ENCODE results near the gene TSEN34.
"Not testable (repeated sequence)": the region's sequence is repeated elsewhere in the genome, so short reads cannot be mapped to it uniquely, and the experiment has no call there.

TSEN34 gene

DNA sequence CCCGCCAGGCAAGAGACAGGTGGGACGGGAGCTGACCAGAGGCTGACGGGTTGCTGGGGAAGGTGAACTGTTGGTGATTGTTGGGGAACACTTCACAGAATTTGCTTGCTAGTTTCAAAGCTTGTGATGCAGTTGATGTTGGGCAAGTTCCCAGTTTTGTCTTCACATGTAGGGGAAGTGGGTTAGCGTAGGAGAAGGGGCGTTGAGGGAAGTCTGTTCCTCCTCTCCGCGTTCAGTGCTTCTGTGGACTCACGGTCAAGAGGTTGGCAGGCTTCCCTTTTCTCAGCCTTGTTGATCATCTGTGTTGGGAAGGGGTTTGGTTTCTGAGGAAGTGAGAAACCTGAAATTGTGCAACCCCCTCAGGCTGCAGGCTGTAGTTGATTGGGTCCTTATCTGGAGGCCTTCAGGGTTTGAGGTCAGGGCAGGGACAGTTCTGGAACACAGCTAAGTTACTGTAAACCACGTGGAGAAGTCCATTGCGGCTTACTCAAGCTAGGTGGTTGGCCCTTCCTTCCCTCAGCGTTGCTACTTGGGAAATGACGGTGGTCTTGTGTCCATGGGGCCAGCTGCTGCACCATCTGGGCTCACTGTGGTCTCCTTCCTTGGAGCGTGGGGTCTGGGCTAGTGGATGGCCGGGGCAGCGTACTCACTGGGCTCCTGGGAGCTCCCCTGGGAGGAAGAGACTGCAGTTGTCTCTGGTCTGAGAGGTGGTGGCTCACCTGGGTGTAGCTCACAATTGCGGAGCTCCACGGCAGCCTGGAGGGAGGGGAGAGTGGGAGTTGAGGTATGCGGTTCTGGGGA, 17.1 kb downstream of the TSEN34 start:
- in situ Hi-C loops (cut with HindIII; ENCODE audit: low sequenced_read_pairs) = no loop called here

DNA sequence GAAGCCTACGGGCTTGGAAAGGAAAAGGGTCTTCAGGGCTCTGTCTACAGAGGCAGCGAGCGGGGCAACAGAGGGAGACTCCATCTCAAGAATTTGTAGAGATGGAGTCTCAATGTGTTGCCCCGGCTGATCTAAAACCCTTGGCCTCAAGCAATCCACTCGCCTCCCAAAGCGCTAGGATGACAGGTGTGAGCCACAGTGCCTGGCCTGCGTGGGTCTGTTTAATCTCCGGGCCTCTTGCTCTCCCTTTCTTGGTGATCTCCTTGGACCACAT, 17.6 kb downstream of the TSEN34 start:
- in situ Hi-C loops (cut with HindIII; ENCODE audit: low sequenced_read_pairs) = no loop called here

DNA sequence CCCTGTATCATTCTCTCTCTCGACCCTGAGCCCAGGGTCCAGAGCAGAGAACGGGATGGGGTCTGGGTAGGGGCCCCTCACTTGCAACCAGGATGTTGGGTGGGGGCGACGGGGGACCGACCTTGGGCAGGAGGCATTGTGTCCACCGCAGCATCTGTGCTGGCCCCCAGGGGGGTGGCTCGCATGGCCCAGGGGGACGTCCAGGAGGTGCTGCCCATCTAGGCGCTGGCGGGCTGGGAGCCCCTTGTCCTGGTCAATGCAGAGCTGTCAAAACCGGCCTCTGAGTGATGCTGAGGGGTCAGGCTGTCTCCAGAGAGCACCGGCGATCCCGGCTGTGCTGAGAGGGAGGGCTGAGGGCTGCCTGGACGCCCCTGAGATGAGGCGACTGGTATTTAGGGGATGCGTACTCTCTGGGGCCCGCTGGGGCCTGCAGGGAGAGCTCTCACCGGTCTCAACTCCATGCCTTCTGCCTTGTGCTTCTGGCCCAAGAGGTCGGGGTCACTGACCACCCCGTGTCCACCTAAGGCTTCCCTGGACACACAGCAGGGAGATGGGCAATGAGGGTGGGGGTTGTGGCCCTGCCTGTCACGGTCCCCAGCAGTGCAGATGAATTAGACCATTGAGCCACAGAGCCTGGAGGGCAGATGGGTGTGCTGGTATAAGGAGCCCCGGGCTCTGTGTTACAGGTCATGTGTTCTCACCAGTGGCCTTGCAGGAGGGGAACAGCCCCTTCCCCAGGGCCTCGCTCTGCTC, 18.1 kb downstream of the TSEN34 start:
- in situ Hi-C loops (cut with HindIII; ENCODE audit: low sequenced_read_pairs) = no loop called here

DNA sequence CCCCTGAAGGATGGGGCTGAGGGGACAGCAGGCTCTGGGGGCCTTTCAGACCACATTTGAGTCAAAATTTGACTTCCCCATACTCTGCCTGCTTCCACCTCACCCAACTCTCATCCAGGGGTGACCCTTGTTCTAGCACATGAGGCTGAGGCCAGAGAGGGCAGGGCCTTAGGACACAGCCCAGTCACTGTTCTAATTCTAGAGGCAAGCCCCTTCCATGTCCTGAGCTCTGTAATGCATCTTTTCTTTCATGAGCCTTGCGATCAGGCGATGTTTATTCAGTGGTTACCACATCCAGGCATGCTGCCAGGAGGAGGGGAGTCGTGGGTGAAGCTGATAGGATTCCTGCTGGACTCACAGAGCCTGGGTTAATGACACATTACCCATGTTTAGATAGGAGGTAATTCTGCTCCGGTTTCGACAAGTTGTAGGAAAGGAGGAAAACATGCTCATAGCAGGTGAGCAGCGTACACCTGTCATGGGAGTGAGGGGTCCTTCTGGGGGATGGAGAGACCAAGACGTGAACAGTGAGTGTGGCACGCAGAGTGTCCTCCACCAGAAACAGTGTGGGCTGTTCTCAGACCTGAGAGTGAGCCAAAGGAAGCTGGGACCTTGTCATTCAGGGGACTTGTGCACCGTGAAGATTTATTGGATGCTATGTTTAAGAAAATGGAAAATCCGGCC, 18.8 kb downstream of the TSEN34 start:
- in situ Hi-C loops (cut with HindIII; ENCODE audit: low sequenced_read_pairs) = no loop called here

DNA sequence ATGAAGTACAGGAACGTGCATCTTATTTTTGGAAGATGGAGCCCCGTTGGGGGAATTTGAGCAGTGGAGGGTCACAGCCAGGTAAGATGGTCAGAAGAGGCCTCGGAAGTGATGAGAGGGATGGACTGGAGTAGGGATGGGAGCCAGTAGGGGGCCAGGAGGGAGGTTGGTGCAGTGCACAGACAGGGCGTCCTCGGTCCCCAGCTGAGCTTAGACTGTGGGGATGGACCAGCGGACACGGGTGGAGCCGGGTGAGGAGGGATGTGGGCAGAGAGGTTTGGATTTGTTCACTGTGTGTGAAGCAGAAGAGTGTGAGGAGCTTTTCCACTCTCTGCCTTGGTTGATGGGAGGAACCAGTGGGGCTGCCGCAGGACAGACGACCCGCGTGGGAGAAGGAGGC, 20.1 kb downstream of the TSEN34 start:
- in situ Hi-C loops (cut with HindIII; ENCODE audit: low sequenced_read_pairs) = no loop called here

DNA sequence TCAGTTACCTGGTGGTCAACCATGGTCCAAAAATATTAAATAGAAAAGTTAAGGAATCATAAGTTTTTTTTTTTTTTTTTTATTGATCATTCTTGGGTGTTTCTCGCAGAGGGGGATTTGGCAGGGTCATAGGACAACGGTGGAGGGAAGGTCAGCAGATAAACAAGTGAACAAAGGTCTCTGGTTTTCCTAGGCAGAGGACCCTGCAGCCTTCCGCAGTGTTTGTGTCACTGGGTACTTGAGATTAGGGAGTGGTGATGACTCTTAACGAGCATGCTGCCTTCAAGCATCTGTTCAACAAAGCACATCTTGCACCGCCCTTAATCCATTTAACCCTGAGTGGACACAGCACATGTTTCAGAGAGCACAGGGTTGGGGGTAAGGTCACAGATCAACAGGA, 23.1 kb downstream of the TSEN34 start:
- in situ Hi-C loops (cut with HindIII; ENCODE audit: low sequenced_read_pairs) = not testable (repeated sequence)

DNA sequence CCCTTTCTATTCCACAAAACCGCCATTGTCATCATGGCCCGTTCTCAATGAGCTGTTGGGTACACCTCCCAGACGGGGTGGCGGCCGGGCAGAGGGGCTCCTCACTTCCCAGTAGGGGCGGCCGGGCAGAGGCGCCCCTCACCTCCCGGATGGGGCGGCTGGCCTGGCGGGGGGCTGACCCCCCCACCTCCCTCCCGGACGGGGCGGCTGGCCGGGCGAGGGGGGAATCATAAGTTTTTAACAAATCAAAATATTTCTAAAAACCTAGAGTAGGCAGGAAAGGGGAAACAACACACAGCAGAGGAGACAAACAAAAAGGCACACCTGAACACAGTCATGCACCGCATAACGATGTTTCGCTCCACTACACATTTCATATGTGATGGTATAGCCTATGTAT, 23.6 kb downstream of the TSEN34 start:
- in situ Hi-C loops (cut with HindIII; ENCODE audit: low sequenced_read_pairs) = not testable (repeated sequence)

DNA sequence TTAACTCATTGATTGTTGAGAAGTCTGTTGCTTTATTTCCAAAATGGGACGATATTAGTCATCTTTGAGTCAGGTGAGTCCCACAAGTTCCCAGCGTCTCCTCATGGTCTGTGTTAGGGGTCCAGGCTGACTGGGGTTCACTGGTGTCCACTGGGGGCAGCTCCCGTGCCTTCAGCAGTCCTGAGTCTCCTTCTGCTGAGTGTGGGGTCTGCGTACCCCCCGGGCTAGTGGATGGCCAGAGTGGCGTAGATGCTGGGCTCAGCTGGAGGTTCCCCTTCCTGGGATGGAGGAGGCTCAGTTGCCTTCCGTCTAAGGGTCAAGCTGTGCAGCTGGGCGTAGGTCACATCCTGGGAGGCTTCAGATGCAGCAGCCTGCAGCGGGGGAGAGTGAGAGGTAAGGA, 25.8 kb downstream of the TSEN34 start:
- in situ Hi-C loops (cut with HindIII; ENCODE audit: low sequenced_read_pairs) = no loop called here

DNA sequence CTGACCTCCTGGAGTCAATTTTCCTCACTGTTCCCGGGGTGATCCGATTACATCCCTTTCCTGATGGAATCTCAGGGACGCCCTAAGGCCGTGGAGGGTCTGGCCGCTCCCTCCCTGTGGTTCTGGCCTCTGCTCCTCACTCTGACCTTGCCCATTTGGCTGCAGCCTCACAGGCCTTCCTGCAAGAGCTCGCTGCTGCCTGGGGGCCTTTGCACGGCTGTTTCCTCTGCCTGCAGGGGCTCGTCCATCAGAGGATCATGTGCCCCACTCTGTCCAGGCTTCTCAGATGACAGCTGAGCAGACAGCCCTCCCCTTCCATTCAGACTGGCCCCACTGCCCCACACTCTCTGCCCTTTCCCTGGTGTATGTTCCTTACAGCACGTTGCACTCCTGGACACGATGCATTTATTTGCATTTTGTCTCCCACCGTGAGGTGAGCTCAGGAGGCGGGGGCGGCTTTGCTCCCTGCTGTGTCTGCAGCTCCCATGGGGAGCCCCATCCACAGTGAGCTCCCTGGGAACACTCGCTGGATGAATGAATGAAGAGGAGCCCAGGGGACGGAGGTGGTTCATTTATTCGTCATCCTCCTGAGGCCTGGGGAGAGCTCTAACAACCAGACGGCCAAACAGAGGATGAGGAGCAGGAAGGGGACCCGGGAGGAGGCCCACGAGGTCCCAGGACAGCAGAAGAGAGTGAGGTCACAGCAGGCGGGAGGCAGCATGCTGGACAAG, 26.6 kb downstream of the TSEN34 start:
- in situ Hi-C loops (cut with HindIII; ENCODE audit: low sequenced_read_pairs) = not testable (repeated sequence)

DNA sequence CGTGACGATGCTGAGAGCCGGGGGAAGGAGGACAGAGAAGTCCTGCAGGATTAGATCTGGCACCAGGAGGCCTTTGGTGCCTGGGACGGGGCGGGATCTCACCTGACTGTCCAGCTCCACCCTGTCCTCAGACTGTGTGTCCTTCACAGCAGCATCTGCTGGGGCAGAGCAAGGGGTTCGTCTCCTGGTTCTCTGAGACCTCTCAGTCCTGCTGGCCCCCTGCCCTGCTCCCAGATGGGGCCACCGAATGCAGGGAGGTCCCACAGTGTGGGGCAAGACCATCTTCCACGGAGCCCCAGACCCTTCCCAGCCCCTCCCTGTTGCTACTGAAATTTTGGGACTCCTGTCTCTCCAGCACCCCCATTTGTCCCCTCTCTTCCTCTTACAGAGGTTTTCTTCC, 27.2 kb downstream of the TSEN34 start:
- in situ Hi-C loops (cut with HindIII; ENCODE audit: low sequenced_read_pairs) = no loop called here

DNA sequence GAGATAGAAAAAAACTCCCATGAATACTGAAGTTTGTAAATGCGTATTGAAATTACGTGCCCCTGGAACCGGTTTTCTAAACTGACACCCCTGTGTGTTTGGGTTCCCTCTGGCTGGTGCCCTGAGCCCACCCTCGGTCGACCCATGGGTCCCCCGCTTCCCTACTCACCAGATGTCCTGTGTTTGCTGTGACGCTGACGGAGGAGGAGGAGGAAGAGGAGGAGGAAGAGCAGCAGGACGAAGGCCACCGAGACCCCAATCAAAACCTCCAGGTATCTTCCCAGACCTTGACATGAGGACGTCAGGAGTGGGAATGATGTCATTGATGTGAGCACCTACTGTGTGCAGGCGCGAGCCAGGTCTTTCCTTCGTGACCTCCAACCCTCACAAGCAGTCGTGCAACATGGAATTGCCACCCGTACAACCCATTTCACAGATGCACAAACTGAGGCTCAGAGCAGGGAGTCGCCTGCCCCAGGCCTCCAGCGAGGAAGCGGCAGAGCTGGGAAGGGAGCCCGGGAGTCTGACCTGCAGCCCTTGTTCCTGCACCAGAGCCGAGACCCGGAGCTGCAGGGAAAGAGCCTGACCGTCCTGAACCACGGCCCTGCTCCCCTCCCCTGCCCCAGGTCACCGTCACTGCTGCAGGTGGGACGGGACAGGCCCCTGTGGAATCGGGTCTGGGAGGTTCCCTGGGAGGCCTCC, 28.0 kb downstream of the TSEN34 start:
- in situ Hi-C loops (cut with HindIII; ENCODE audit: low sequenced_read_pairs) = no loop called here

DNA sequence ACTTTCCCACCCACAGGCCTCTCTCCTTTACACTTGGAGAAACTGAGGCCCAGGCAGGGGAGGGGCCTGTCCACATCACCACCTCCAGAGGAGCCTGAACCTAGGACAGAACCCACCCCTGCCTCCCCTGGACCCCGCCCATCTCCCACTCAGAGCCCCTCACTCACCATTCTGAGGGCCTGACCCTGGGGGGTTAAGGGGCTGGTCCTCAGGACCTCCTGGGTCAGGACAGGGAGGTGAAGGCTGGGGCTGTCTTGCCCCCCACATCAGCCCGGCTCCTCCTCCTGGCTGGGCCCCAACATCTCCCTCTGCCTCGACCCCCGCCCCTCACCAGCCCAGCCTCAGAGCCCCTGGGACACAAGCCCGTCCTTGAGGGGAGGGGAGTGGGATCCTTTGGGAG, 28.6 kb downstream of the TSEN34 start:
- in situ Hi-C loops (cut with HindIII; ENCODE audit: low sequenced_read_pairs) = not testable (repeated sequence)

DNA sequence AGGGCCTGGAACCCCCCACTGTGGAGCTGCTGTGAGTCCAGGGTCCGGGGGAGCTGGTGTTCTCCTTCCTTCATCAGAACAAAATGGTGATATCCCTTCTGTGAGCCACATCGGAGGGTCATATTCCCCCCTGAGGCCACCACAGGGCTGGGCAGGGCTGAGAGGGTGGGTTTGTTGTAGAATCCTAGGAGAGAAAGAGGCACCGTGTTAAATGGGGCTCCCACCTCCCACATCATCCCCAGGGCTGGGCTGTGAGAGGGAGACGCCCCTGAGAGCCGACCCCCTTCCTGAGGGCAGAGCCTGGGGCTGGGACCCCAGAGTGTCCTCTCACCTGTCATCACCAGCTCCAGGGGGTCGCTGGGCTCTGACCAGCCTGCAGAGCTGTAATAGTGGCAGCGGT, 30.8 kb downstream of the TSEN34 start:
- in situ Hi-C loops (cut with HindIII; ENCODE audit: low sequenced_read_pairs) = not testable (repeated sequence)

DNA sequence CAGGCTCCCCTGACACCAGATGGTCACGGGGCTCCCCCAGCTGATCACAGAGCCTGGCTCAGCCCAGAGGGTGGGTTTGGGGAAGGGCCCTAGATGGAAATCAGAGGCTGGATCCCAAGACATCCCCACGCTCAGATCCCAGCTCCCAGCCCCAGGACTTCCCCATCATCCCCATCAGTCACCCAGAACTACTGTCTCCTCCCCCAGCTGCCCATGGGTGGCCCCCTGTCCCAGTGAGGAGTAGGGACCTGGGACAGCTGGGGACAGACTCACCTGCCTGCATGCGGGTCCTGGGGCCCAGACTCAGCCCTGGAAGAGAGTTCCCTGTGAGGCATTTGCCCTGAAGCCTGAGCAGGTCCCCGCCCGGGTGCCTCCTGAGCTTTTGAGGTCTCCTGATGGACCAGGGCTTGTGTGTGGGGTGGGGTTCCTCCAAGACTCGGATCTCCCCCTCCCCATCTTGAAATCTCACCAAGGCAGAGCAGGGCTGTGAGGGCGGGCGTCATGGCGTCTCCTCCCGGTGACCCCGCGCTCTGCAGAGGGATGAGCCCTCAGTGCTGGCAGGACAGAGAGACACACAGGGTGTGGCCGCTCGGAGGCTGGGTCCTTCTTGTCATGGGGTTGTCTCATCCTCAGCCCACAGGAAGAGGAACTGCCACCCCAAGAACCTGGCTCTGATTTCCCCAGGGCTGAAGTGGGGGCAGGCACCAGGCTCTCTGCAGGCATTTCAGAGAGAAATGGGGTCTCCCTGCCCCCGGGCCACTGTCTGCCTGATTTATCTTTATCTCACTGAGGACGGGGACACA, 31.6 kb downstream of the TSEN34 start, which contains the start of gene LILRB3:
LILRB3 (minus strand) TSS at position 534 of the 803 bp plus-strand sequence; CDS start at position 503, 31 bp downstream.
- in situ Hi-C loops (cut with HindIII; ENCODE audit: low sequenced_read_pairs) = not testable (repeated sequence)

DNA sequence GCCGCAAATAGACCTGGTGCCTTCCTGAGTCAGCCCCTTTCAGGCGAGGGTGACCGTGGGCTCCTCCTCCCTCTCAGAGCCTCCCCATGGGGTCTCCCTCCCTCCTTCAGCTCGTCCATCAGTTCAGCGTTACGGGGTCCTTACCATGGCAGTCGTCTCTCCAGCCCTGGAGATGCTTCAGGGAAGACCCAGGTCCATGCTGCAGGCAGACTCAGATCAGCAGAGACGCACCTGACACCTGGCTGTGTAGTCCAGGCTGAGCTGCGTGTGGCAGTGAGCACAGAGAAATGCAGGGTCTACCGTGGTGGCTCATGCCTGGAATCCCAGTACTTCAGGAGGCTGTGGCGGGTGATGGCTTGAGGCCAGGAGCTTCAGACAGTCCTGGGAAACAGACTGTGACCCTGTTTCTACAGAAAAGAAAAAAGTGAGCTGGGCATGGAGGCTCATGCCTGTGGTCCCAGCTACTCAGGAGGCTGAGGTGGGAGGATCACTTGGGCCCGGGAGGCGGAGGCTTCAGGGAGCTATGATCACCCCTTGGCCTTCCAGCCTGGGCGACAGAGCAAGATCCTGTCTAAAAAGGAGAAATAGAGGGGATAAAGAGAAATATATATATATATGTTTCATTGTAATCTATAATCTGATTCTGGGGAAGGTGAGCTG, 32.3 kb downstream of the TSEN34 start:
- in situ Hi-C loops (cut with HindIII; ENCODE audit: low sequenced_read_pairs) = not testable (repeated sequence)

DNA sequence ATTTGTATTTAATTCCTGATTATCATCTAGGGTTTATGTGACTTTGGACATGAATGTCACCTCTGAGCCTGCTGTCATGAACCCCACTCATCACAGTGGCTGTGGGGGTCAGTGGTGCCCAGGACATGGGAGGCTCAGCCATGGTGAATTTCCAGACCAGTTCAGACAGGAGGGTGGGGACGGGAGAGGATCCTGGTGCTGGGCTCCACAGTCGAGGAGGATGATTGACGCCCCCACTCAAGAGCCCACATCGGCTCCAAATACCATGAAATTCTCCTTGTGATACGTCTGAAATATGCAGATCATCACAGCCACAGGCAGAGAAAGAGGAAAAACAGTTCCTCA, 32.8 kb downstream of the TSEN34 start:
- in situ Hi-C loops (cut with HindIII; ENCODE audit: low sequenced_read_pairs) = not testable (repeated sequence)

DNA sequence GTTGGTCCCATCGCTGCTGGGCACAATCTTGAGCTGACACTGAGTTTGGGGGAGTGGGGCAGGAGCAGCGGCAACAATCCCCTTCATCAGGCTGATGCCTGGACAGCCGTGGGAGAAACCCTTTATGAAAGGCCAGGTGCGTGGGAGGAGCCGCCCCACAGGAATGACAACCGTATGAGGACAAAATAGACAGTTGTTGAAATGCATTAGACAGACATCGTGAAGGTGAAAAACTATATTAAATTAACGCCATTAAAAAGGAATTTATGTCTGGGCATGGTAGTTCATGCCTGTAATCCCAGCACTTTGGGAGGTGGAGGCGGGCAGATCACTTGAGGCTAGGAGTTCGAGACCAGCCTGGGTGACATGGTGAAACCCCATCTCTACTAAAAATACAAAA, 33.5 kb downstream of the TSEN34 start:
- in situ Hi-C loops (cut with HindIII; ENCODE audit: low sequenced_read_pairs) = not testable (repeated sequence)

DNA sequence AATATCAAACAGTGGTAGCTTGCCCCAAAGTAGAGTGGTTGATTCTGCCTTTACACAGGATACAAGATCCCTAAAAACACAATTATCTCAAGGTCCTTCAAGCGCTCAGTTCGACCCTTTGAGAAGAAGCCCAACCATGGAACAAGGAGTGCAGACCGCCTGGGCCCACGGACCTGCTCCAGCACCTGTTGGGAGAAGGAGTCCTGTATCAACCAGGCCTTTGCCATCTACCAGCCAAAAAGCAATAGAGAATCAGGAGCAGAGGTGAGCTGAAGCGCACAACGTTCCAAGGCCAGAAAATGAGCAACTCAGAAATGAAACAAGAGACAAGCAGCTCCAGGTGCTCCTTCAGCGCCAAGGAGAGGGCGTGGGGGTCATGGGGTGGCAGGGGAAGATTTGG, 38.0 kb downstream of the TSEN34 start:
- in situ Hi-C loops (cut with HindIII; ENCODE audit: low sequenced_read_pairs) = no loop called here

DNA sequence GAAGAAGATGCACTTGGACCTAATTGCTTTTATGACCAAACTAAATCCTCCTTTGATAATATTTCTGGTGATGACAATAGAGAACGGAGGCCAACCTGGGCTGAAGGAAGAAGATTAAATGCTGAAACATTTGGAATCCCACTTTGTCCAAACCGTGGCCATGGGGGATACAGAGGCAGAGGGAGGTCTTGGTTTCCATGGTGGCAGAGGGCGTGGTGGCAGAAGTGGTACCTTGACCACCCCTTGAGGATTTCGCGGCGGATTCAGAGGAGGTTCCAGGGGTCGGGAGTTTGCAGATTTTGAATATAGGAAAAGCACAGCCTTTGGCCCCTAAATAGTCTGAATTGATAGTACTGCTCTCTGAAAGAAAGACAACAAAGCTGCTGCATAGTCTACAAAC, 38.9 kb downstream of the TSEN34 start:
- in situ Hi-C loops (cut with HindIII; ENCODE audit: low sequenced_read_pairs) = no loop called here
